Sigmoid colon (tissue), 4 donors: ENCODE results near the gene PRPF4.

ENCODE experiments used
- CTCF ChIP-seq, 4 experiments: fragments of 450-650 bp in 3 of 4; fragments of 200-600 bp in 1 of 4; IDR thresholded peaks; one replicate each; pipeline ENCODE4 v1.5.1; 2016 to 2019; ENCODE audit warnings: antibody characterized with exemption in 4 of 4, mild to moderate bottlenecking in 3 of 4, moderate library complexity in 2 of 4
- EP300 ChIP-seq, 4 donors: sonication (generic); formaldehyde crosslinking; IDR thresholded peaks; one replicate each; pipeline ENCODE4 v1.6.1; 2017; ENCODE audit warnings: antibody characterized with exemption in 4 of 4
- POLR2AphosphoS5 ChIP-seq, 4 donors: sonication (generic); formaldehyde crosslinking; IDR thresholded peaks; one replicate each; pipeline ENCODE4 v1.6.1; 2017; ENCODE audit warnings: antibody characterized with exemption in 4 of 4

- no peak for TF ChIP-seq CTCF (IDR thresholded peaks at IDR 0.05)
- TF ChIP-seq EP300 (IDR thresholded peaks at IDR 0.05) = no peak
- TF ChIP-seq POLR2AphosphoS5 (IDR thresholded peaks at IDR 0.05) = no peak
Observed at GRCh38 chr9:113313261-113313660, 37.8 kb downstream of the PRPF4 start.
